SK-N-SH (cell line): ENCODE measurements around the gene TSC2.
"Not testable (repeated sequence)": the region's sequence is repeated elsewhere in the genome, so short reads cannot be mapped to it uniquely, and the experiment has no call there.

Source experiments
- FOXM1 ChIP-seq: IDR thresholded peaks from 2 replicates; pipeline ENCODE4 v1.4.0; 2012; ENCODE audit warnings: low read depth, mild to moderate bottlenecking
- SIN3A ChIP-seq: IDR thresholded peaks from 2 replicates; pipeline ENCODE4 v1.6.1; 2012; ENCODE audit warnings: low read depth, mild to moderate bottlenecking, low read length, moderate library complexity, borderline replicate concordance
- TAF1 ChIP-seq: IDR thresholded peaks from 2 replicates; pipeline ENCODE4 v1.6.1; 2012; ENCODE audit warnings: low read depth, mild to moderate bottlenecking, low read length, moderate library complexity, borderline replicate concordance
- TEAD4 ChIP-seq: IDR thresholded peaks from 2 replicates; pipeline ENCODE4 v1.4.0; 2012; ENCODE audit warnings: mild to moderate bottlenecking, borderline replicate concordance; ENCODE audit not compliant: insufficient read depth
- TF ChIP-seq, protein P1 (sequence below): fragments of 200-600 bp; sonication (generic); IDR thresholded peaks from 2 replicates; pipeline ENCODE4 v1.6.1; 2017; ENCODE audit warnings: antibody characterized with exemption, mild to moderate bottlenecking, moderate library complexity

GRCh38 chr16:2129890-2130447 lies 82.2 kb downstream of the TSC2 start:
- TF ChIP-seq TAF1, SIN3A, TEAD4, FOXM1: not testable (repeated sequence)
- TF ChIP-seq, protein P1, sequence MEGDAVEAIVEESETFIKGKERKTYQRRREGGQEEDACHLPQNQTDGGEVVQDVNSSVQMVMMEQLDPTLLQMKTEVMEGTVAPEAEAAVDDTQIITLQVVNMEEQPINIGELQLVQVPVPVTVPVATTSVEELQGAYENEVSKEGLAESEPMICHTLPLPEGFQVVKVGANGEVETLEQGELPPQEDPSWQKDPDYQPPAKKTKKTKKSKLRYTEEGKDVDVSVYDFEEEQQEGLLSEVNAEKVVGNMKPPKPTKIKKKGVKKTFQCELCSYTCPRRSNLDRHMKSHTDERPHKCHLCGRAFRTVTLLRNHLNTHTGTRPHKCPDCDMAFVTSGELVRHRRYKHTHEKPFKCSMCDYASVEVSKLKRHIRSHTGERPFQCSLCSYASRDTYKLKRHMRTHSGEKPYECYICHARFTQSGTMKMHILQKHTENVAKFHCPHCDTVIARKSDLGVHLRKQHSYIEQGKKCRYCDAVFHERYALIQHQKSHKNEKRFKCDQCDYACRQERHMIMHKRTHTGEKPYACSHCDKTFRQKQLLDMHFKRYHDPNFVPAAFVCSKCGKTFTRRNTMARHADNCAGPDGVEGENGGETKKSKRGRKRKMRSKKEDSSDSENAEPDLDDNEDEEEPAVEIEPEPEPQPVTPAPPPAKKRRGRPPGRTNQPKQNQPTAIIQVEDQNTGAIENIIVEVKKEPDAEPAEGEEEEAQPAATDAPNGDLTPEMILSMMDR: not testable (repeated sequence)
